Brain microvascular endothelial cell (primary cell): Measurements from ENCODE around the gene KLHL35.

ENCODE experiments used
- DNase-seq: peaks from one replicate; pipeline ENCODE4 v3.0.0-alpha.2; 2020
- H3K27ac ChIP-seq: fragments of 250-450 bp; sonication (Bioruptor Pico); 2 replicates; pipeline ENCODE4 v1.5.1; 2020; ENCODE audit warnings: mild to moderate bottlenecking, moderate library complexity
- H3K27me3 ChIP-seq: fragments of 250-450 bp; sonication (Bioruptor Pico); replicated peaks from 2 replicates; pipeline ENCODE4 v1.5.1; 2020; ENCODE audit warnings: mild to moderate bottlenecking
- H3K36me3 ChIP-seq: fragments of 250-450 bp; sonication (Bioruptor Pico); replicated peaks from 2 replicates; pipeline ENCODE4 v1.5.1; 2020; ENCODE audit warnings: mild to moderate bottlenecking
- H3K4me3 ChIP-seq: 2 replicates; pipeline ENCODE4 v1.5.1; 2011; ENCODE audit warnings: low read depth, mild to moderate bottlenecking, control low read depth, low read length, moderate library complexity
- in situ Hi-C: cut with HindIII; loops from 2 replicates; pipeline ENCODE4 v1.10.0; 2017; ENCODE audit warnings: low sequenced_read_pairs, low pct_ligation_motif_present
- TF ChIP-seq, protein P1 (sequence below): IDR thresholded peaks from 2 replicates; pipeline ENCODE4 v1.5.1; 2011; ENCODE audit warnings: low read depth, mild to moderate bottlenecking, moderate library complexity, low read length, control low read depth, inconsistent platforms; ENCODE audit errors: missing control alignments

KLHL35 gene

DNA sequence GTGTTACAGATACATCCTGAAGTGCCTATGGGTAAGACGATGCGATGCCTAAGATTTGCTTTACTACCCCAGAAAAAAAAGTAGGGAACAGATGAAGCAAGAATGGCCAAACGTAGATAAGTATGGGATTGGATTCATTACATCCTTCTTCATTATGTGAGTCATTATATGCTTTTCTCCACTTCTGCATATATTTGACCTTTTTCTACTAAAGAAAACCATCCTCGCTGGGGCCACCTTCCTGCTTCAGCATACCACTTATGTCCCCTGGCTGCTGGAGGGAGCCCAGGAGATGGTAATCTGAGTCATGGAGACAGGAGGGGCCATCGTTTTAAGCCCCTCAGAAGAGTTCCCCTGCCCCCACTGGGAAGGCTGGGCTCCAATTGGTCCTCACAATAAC, 14.4 kb upstream of the KLHL35 start:
- Histone ChIP-seq H3K36me3 (no peaks in the 10 kb centered on the region), H3K27me3 (no peaks in the 10 kb centered on the region), H3K27ac (no peak overlapping the region), H3K4me3 (no peak overlapping the region)
- no peak for DNase-seq
- TF ChIP-seq, protein P1, sequence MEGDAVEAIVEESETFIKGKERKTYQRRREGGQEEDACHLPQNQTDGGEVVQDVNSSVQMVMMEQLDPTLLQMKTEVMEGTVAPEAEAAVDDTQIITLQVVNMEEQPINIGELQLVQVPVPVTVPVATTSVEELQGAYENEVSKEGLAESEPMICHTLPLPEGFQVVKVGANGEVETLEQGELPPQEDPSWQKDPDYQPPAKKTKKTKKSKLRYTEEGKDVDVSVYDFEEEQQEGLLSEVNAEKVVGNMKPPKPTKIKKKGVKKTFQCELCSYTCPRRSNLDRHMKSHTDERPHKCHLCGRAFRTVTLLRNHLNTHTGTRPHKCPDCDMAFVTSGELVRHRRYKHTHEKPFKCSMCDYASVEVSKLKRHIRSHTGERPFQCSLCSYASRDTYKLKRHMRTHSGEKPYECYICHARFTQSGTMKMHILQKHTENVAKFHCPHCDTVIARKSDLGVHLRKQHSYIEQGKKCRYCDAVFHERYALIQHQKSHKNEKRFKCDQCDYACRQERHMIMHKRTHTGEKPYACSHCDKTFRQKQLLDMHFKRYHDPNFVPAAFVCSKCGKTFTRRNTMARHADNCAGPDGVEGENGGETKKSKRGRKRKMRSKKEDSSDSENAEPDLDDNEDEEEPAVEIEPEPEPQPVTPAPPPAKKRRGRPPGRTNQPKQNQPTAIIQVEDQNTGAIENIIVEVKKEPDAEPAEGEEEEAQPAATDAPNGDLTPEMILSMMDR = no peak
- in situ Hi-C loops = loop anchor here (10.0 kb wide), 1 partner anchor 67 kb away; no protein-coding TSS in a partner anchor

DNA sequence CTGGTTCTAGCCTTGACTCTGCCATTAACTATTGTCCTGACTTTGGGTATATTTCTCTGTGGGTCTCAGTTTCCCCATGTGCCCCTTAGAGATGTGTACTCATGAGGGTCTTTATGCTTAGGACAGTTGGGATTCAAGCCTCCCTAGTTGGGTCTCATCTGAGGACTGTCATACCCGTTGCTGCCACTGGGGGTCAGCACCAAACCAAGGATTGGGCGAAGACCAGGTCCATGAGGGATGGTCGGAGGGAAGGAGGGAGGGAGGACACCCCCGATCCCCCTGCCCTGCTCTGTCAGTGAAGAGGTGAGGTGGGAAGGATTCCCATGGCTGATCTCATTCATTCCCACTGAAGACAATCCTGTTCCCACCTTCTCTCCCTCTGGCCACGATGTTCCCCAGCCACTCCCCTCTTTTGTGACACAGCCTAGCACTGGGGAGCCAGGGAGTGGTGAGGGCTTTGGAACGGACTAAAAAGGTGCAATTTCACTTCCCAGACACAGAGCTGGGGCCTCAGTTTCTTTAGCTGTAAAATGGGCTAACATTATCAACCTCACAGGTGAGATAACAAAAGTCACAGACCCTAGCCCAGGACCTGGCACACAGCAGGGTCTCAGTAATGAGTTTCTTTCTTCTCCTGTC, 12.4 kb upstream of the KLHL35 start:
- TF ChIP-seq, protein P1 = peak; percentile 96
- H3K27me3 ChIP-seq = no peaks in the 10 kb centered on the region
- no peaks in the 10 kb centered on the region for H3K36me3 ChIP-seq
- peak; percentile 39 for DNase-seq
- no peak overlapping the region for H3K27ac ChIP-seq
- in situ Hi-C loops = loop anchor here (10.0 kb wide), 1 partner anchor 69 kb away; no protein-coding TSS in a partner anchor
- H3K4me3 ChIP-seq = no peak overlapping the region

- Histone ChIP-seq H3K36me3 (no peaks in the 10 kb centered on the region), H3K4me3 (no peak overlapping the region), H3K27me3 (no peaks in the 10 kb centered on the region), H3K27ac (no peak overlapping the region)
- no peak for DNase-seq
- TF ChIP-seq, protein P1 = no peak
- in situ Hi-C loops = loop anchor here (10.0 kb wide), 1 partner anchor 72 kb away; no protein-coding TSS in a partner anchor
Observed at GRCh38 chr11:75443043-75443442, 10.0 kb upstream of the KLHL35 start.

DNA sequence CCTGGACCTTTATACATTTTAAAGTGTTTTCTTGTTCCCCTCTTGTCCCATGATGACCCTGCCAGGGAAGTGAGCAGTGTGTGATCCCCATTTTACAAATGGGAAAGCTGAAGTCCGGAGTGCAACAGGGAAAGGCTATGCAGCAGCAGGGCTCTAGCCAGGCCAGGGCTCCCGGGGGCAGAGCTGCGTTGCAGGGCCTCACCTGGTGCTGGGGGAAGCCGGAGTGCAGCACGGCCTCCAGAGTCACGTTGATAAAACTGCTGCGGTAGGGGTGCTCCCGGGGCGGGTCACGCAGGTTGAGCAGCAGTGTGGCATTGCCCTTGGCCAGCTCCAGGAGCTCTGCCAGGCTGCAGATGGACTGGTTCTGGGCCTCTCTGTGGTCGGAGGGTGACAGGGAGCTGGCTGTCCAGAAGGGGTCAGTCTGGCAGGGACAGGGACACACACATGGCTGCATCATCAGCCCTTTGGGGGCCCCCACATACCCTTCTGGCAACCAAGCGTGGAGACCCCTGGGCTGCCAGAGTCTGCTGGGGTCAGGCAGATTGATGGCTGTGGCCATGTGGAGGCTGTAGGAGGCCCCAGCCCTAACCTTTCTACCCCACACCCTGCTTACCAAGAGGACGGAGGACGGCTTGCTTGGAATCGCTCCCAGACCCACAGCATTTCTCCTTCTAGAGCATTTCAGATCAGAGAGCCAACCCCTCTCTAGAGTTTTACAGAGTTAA, 9.3 kb upstream of the KLHL35 start:
- Histone ChIP-seq H3K4me3 (no peak overlapping the region), H3K36me3 (no peaks in the 10 kb centered on the region), H3K27me3 (no peaks in the 10 kb centered on the region), H3K27ac (no peak overlapping the region)
- in situ Hi-C loops = loop anchor here (10.0 kb wide), 1 partner anchor 72 kb away; no protein-coding TSS in a partner anchor
- no peak for DNase-seq
- TF ChIP-seq, protein P1 = no peak

DNA sequence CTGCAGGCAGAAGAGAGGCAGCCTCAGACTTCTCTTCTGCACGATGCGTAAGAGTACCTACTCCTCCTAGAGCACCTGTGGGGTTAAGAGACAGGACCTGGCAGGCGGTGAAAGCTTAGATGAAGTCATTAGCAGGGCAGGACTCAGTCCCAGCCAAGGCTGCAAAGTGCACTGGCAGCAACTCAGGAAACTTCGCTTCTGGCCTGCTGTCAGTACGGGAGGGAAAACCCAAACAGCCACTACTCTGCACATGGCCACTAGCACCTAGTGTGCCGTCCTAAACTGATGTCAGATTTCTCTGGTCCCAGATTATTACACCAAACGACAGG, 8.8 kb upstream of the KLHL35 start:
- in situ Hi-C loops = loop anchor here (10.0 kb wide), 1 partner anchor 73 kb away; no protein-coding TSS in a partner anchor
- no peak overlapping the region for H3K4me3 ChIP-seq
- no peak overlapping the region for H3K27ac ChIP-seq
- no peaks in the 10 kb centered on the region for H3K36me3 ChIP-seq
- TF ChIP-seq, protein P1 = no peak
- no peaks in the 10 kb centered on the region for H3K27me3 ChIP-seq
- no peak for DNase-seq
